OCI-LY1 (cell line): ENCODE measurements around the gene LSMEM2.

Source experiments
- H2AFZ ChIP-seq: fragments of 200-600 bp; sonication (generic), shearing (Covaris generic); 2 replicates; pipeline ENCODE4 v1.6.0; 2014; ENCODE audit warnings: antibody characterized with exemption, mild to moderate bottlenecking, low read length
- H3F3A ChIP-seq: fragments of 200-600 bp; sonication (generic), shearing (Covaris generic); 2 replicates; pipeline ENCODE4 v1.6.0; 2014; ENCODE audit warnings: mild to moderate bottlenecking, antibody characterized with exemption, low read length, moderate library complexity; ENCODE audit not compliant: insufficient read depth
- H3K27ac ChIP-seq: fragments of 200-600 bp; sonication (generic); 2 replicates; pipeline ENCODE4 v1.5.1; 2014; ENCODE audit warnings: low read length, mixed run types, mild to moderate bottlenecking, low read depth; ENCODE audit not compliant: poor library complexity, severe bottlenecking
- H3K27me3 ChIP-seq: fragments of 200-600 bp; sonication (generic); 2 replicates; pipeline ENCODE4 v1.6.0; 2014; ENCODE audit warnings: antibody characterized with exemption, mild to moderate bottlenecking, low read length, moderate library complexity; ENCODE audit not compliant: insufficient read depth
- H3K36me3 ChIP-seq: fragments of 200-600 bp; sonication (generic); 2 replicates; pipeline ENCODE4 v1.6.1; 2014; ENCODE audit warnings: mild to moderate bottlenecking, antibody characterized with exemption, low read length, moderate library complexity, mixed read lengths; ENCODE audit not compliant: insufficient read depth
- H3K4me1 ChIP-seq: fragments of 200-600 bp; sonication (generic); 2 replicates; pipeline ENCODE4 v1.5.1; 2014; ENCODE audit warnings: mild to moderate bottlenecking, low read length, moderate library complexity; ENCODE audit not compliant: insufficient read depth, severe bottlenecking
- H3K4me2 ChIP-seq: fragments of 200-600 bp; sonication (generic), shearing (Covaris generic); 2 replicates; pipeline ENCODE4 v1.6.1; 2014; ENCODE audit warnings: low read length
- H3K4me3 ChIP-seq: fragments of 200-600 bp; sonication (generic); 2 replicates; pipeline ENCODE4 v1.5.1; 2014; ENCODE audit warnings: low read length, low read depth, mild to moderate bottlenecking, mixed read lengths; ENCODE audit not compliant: poor library complexity, severe bottlenecking
- H3K79me2 ChIP-seq: fragments of 200-600 bp; shearing (Covaris generic); 2 replicates; pipeline ENCODE4 v1.6.1; 2016; ENCODE audit warnings: mixed run types, low read length, mixed read lengths; ENCODE audit not compliant: insufficient read depth
- H3K9ac ChIP-seq: fragments of 200-600 bp; sonication (generic), shearing (Covaris generic); 2 replicates; pipeline ENCODE4 v1.6.1; 2014; ENCODE audit warnings: mild to moderate bottlenecking, low read length, mixed read lengths
- H3K9me2 ChIP-seq: fragments of 200-600 bp; sonication (generic), shearing (Covaris generic); 2 replicates; pipeline ENCODE4 v1.6.1; 2014; ENCODE audit warnings: low read depth, mild to moderate bottlenecking, low read length, mixed read lengths
- H3K9me3 ChIP-seq: fragments of 200-600 bp; shearing (Covaris generic); 2 replicates; pipeline ENCODE4 v1.6.1; 2014; ENCODE audit warnings: low read length, mixed read lengths
- H4K20me1 ChIP-seq: fragments of 200-600 bp; sonication (generic), shearing (Covaris generic); 2 replicates; pipeline ENCODE4 v1.6.0; 2016; ENCODE audit warnings: mild to moderate bottlenecking, low read length; ENCODE audit not compliant: insufficient read depth
- CTCF ChIP-seq: fragments of 200-600 bp; sonication (generic), shearing (Covaris generic); IDR thresholded peaks from 2 replicates; pipeline ENCODE4 v1.5.1; 2017; ENCODE audit warnings: mild to moderate bottlenecking, antibody characterized with exemption, low read length, moderate library complexity, mixed read lengths
- EZH2 ChIP-seq: fragments of 200-600 bp; sonication (generic), shearing (Covaris generic); IDR thresholded peaks from 2 replicates; pipeline ENCODE4 v1.8.0; 2017; ENCODE audit warnings: borderline replicate concordance, mixed run types, mild to moderate bottlenecking, antibody characterized with exemption, low read length, moderate library complexity, mixed read lengths

Gene LSMEM2

DNA sequence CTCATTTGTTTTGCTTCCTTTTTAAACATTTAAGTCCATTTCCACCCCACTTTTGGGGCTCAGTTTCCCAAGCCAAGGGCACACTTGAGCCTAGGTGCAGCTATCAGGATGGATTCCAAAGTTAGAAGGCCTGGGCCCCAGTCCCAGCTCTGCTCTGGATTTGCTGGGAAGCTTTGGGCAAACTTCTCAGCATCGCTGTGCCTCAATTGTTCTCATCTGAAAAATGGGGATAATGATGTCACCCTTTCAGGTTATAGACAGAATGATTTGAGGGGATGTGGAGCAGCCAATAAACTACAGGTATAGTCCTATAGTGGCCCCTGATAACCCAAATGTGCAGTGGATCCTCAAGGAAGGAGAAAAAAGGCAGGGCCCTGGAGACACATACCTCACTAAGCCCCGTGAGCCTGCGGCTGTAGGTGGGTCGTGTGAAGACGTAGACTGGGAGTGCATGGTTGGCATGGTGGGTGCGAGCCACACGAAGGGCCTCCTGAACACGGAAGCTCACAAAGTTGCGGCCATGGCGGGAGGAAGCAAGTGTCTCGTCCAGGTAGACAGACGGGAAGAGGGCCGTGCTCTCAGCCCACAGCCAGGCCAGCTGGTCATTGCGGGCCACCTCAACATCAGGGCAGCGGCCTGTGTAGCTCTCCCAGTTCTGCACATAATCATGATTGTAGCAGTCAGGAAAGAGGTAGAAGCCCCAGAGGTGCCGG, 40.5 kb downstream of the LSMEM2 start:
- Histone ChIP-seq H3K4me2 (peak overlapping the region; percentile 48), H2AFZ (no peak overlapping the region), H3K9ac (no peak overlapping the region; the same call in 1 of the 2 replicates), H3K27ac (peak overlapping the region; percentile 69), H3K36me3 (no peaks in the 10 kb centered on the region), H3K9me3 (no peaks in the 10 kb centered on the region), H3F3A (no peaks in the 10 kb centered on the region), H3K4me3 (peak overlapping the region; percentile 24), H3K27me3 (no peaks in the 10 kb centered on the region), H3K4me1 (peaks cover 53% of the 10 kb centered on the region), H4K20me1 (no peaks in the 10 kb centered on the region), H3K9me2 (no peaks in the 10 kb centered on the region), H3K79me2 (no peaks in the 10 kb centered on the region)
- no peak for TF ChIP-seq CTCF
- TF ChIP-seq EZH2, result no peak

- no peaks in the 10 kb centered on the region for H3K79me2 ChIP-seq
- peaks cover 3% of the 10 kb centered on the region; the same call in 1 of the 2 replicates for H3K36me3 ChIP-seq
- H3K9me2 ChIP-seq, result no peaks in the 10 kb centered on the region
- H4K20me1 ChIP-seq, result no peaks in the 10 kb centered on the region
- peaks cover 53% of the 10 kb centered on the region for H3K4me1 ChIP-seq
- H3K27ac ChIP-seq, result no peak overlapping the region
- no peaks in the 10 kb centered on the region for H3K27me3 ChIP-seq
- H2AFZ ChIP-seq, result no peak overlapping the region
- TF ChIP-seq EZH2 (no peak), CTCF (peak; percentile 6; the same call in 1 of the 2 replicates)
- no peaks in the 10 kb centered on the region for H3F3A ChIP-seq
- no peaks in the 10 kb centered on the region for H3K9me3 ChIP-seq
- H3K4me3 ChIP-seq, result peak overlapping the region; percentile 84
- H3K4me2 ChIP-seq, result peak overlapping the region; percentile 90
- peak overlapping the region; percentile 76 for H3K9ac ChIP-seq
Measured at GRCh38 chr3:50319894-50320625, 41.2 kb downstream of the LSMEM2 start.

GRCh38 chr3:50320853-50321335, 42.0 kb downstream of the LSMEM2 start:
- Histone ChIP-seq H3K27me3 (no peaks in the 10 kb centered on the region), H3K4me3 (peak overlapping the region; percentile 84), H3K79me2 (no peaks in the 10 kb centered on the region), H3K4me1 (peaks cover 53% of the 10 kb centered on the region), H2AFZ (no peak overlapping the region; the same call in 1 of the 2 replicates), H4K20me1 (no peaks in the 10 kb centered on the region), H3K4me2 (peak overlapping the region; percentile 90), H3K9me2 (no peaks in the 10 kb centered on the region), H3K36me3 (peaks cover 6% of the 10 kb centered on the region; the same call in 1 of the 2 replicates), H3K9ac (peak overlapping the region; percentile 76), H3K9me3 (no peaks in the 10 kb centered on the region), H3K27ac (no peak overlapping the region), H3F3A (no peaks in the 10 kb centered on the region)
- TF ChIP-seq CTCF, result no peak
